Gastroesophageal sphincter (tissue), 4 donors: ENCODE results near the gene UBXN6. TPM values are rescaled to one million over a fixed set of nuclear protein-coding genes. Genes with fewer than 3 reads are reported as not detected.
A peak's percentile ranks its signal among the peaks of the same experiment; 100 is the strongest.

Experiments used
- ATAC-seq: fragments of 150-250 bp; one replicate; pipeline ENCODE4 v1.9.1; 2016; ENCODE audit warnings: mild to moderate bottlenecking, moderate library complexity
- H3K27ac ChIP-seq, 4 donors: fragments of 200-600 bp; sonication (generic) in 3 of 4; 1 replicate in 3 of 4; 2 replicates in 1 of 4; pipeline ENCODE4 v1.5.1; 2016 to 2019
- H3K27me3 ChIP-seq: fragments of 200-600 bp; sonication (generic); one replicate; pipeline ENCODE4 v1.5.1; 2019
- H3K36me3 ChIP-seq, 2 donors: fragments of 200-600 bp; sonication (generic); one replicate each; pipeline ENCODE4 v1.5.1; 2019; ENCODE audit warnings: control low read depth in 1 of 2
- H3K4me1 ChIP-seq, 3 donors: fragments of 200-600 bp; sonication (generic); 1 replicate in 2 of 3; 2 replicates in 1 of 3; pipeline ENCODE4 v1.5.1; 2016 to 2019; ENCODE audit warnings: control low read depth in 2 of 3
- H3K4me3 ChIP-seq, 2 donors: fragments of 200-600 bp; sonication (generic); one replicate each; pipeline ENCODE4 v1.5.1; 2019; ENCODE audit warnings: mild to moderate bottlenecking in 1 of 2, moderate library complexity in 1 of 2
- H3K9me3 ChIP-seq, 3 donors: fragments of 200-600 bp; sonication (generic); one replicate each; pipeline ENCODE4 v1.5.1; 2017 to 2019; ENCODE audit warnings: control low read depth in 2 of 3
- CTCF ChIP-seq, 4 experiments: fragments of 200-600 bp in 2 of 4; fragments of 450-650 bp in 2 of 4; sonication (generic) in 1 of 4; IDR thresholded peaks; one replicate each; pipeline ENCODE4 v1.5.1; 2017 to 2019; ENCODE audit warnings: antibody characterized with exemption in 4 of 4, mild to moderate bottlenecking in 2 of 4, moderate library complexity in 2 of 4
- EP300 ChIP-seq: sonication (generic); formaldehyde crosslinking; IDR thresholded peaks from one replicate; pipeline ENCODE4 v1.6.1; 2017; ENCODE audit warnings: antibody characterized with exemption, mild to moderate bottlenecking
- POLR2A ChIP-seq, 2 donors: fragments of 450-650 bp; IDR thresholded peaks; one replicate each; pipeline ENCODE4 v1.6.1; 2017; ENCODE audit warnings: antibody characterized with exemption in 2 of 2, mild to moderate bottlenecking in 2 of 2, moderate library complexity in 1 of 2
- POLR2AphosphoS5 ChIP-seq: sonication (generic); formaldehyde crosslinking; IDR thresholded peaks from one replicate; pipeline ENCODE4 v1.6.1; 2017; ENCODE audit warnings: antibody characterized with exemption
- WGBS, 2 donors: methylation state at CpG; one replicate each; pipeline ENCODE4 v1.1.5; 2018; ENCODE audit warnings: low coverage in 1 of 2; 5-methylcytosine and 5-hydroxymethylcytosine counted together
- total RNA-seq, 4 donors: library from RNA; depleted of rRNA; stranded (reverse); fragments of >200 nt; gene quantifications; one replicate each; pipeline ENCODE4 v1.1.0, GENCODE V29; 2016

The UBXN6 gene
- total RNA-seq, 4 donors from 2014 or later = 62.6 to 130 (median 80.6) TPM

GRCh38 chr19:4449639-4450028, 8.0 kb downstream of the UBXN6 start:
- Histone ChIP-seq H3K4me3 (no peak overlapping the region), H3K9me3 (no peaks in the 10 kb centered on the region), H3K27me3 (no peaks in the 10 kb centered on the region), H3K27ac (peak overlapping the region; percentile 15 to 85 (median 76)), H3K36me3 (peaks cover 0 to 100% of the 10 kb centered on the region in 2 donors), H3K4me1 (peaks cover 0 to 41% (median 12%) of the 10 kb centered on the region in 3 donors)
- ATAC-seq = no peak
- TF ChIP-seq POLR2A (IDR thresholded peaks at IDR 0.05) = no peak
- no peak for TF ChIP-seq EP300
- no peak for TF ChIP-seq CTCF (IDR thresholded peaks at IDR 0.05)
- no peak for TF ChIP-seq POLR2AphosphoS5
- WGBS, 2 donors = 50% methylated on average over 9 of the region's 9 CpGs; no CpG with 5 or more reads in 1 of the 2 donors

- ATAC-seq = peak; percentile 82
- Histone ChIP-seq H3K9me3 (no peaks in the 10 kb centered on the region), H3K4me1 (peaks cover 0 to 36% (median 12%) of the 10 kb centered on the region in 3 donors), H3K36me3 (peaks cover 0 to 100% of the 10 kb centered on the region in 2 donors), H3K27ac (peak overlapping the region; percentile 72 to 85 (median 76)), H3K4me3 (no peak overlapping the region), H3K27me3 (no peaks in the 10 kb centered on the region)
- WGBS, 2 donors = 0 to 24% methylated on average over 1 to 8 of the region's 24 CpGs
- TF ChIP-seq POLR2A (IDR thresholded peaks at IDR 0.05) (no peak), EP300 (no peak), POLR2AphosphoS5 (peak; percentile 20), CTCF (IDR thresholded peaks at IDR 0.05) (peak in 3 of 4 experiments; percentile 29 to 39 (median 34))
Measured at GRCh38 chr19:4449022-4449638, 8.5 kb downstream of the UBXN6 start.

- no peak for ATAC-seq
- TF ChIP-seq CTCF (IDR thresholded peaks at IDR 0.05) (no peak), EP300 (no peak)
- Histone ChIP-seq H3K27ac (peak overlapping the region; percentile 72 to 85 (median 76)), H3K4me3 (no peak overlapping the region), H3K4me1 (peaks cover 0 to 29% (median 12%) of the 10 kb centered on the region in 3 donors), H3K9me3 (no peaks in the 10 kb centered on the region), H3K36me3 (peaks cover 0 to 97% of the 10 kb centered on the region in 2 donors), H3K27me3 (no peaks in the 10 kb centered on the region)
- whole genome bisulfite sequencing, 2 donors = 20% methylated on average over 1 of the region's 30 CpGs; no CpG with 5 or more reads in 1 of the 2 donors
Measured at GRCh38 chr19:4448147-4448985, 9.2 kb downstream of the UBXN6 start.

GRCh38 chr19:4447327-4448146, 10.1 kb downstream of the UBXN6 start:
- H3K27me3 ChIP-seq = no peaks in the 10 kb centered on the region
- H3K9me3 ChIP-seq = no peaks in the 10 kb centered on the region
- peaks cover 0 to 89% of the 10 kb centered on the region in 2 donors for H3K36me3 ChIP-seq
- peaks cover 0 to 29% (median 12%) of the 10 kb centered on the region in 3 donors for H3K4me1 ChIP-seq
- H3K4me3 ChIP-seq = no peak overlapping the region
- no peak for ATAC-seq
- TF ChIP-seq EP300 (no peak), POLR2AphosphoS5 (no peak), POLR2A (IDR thresholded peaks at IDR 0.05) (no peak), CTCF (IDR thresholded peaks at IDR 0.05) (no peak)
- WGBS, 2 donors = 84% methylated on average over 4 of the region's 28 CpGs; no CpG with 5 or more reads in 1 of the 2 donors
- peak overlapping the region in 3 of 4 donors; percentile 72 to 85 (median 80) for H3K27ac ChIP-seq
